Frontal cortex (tissue), 4 donors: ENCODE measurements around the gene CROCC2. TPM values are rescaled to one million over a fixed set of nuclear protein-coding genes. Genes with fewer than 3 reads are reported as not detected.

ENCODE experiments used
- DNase-seq, 2 donors: peaks; one replicate each; pipeline ENCODE4 v3.0.0; 2012; ENCODE audit warnings: low spot score in 2 of 2
- FAIRE-seq: peaks from 2 replicates; lab custom pipeline; 2012; peaks lifted over from hg19 to GRCh38; lab: Jason Lieb, UNC
- total RNA-seq: library from RNA; depleted of rRNA; stranded (reverse); fragments of >200 nt; gene quantifications from one replicate; pipeline ENCODE4 v1.2.3, GENCODE V29; 2014
- donor health status: control.
- donor health status: control.
- donor health status: control.

The CROCC2 gene
- total RNA-seq, 1 donor from 2014 or later = not detected

DNA sequence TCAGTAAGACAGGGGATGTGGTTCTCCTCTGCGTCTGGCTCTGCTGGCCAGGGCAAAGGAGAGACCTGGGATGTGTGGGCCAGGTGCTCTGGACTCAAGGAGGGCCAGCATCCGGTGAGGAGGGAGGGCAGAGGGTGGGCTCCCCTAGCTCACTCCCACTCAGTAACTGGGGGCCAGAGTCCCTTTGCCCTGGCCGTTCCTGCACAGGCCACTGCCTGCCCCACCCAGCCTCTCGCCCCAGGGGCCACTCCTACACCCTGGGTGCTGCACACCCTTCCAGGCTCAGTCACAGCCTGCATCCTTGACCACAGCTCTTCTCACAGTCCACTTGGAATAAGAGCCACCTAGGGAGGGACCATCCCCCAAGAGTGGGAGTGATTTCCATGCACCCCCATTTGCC lies 133.3 kb downstream of the CROCC2 start:
- FAIRE-seq (no peak), DNase-seq (no peak)

DNA sequence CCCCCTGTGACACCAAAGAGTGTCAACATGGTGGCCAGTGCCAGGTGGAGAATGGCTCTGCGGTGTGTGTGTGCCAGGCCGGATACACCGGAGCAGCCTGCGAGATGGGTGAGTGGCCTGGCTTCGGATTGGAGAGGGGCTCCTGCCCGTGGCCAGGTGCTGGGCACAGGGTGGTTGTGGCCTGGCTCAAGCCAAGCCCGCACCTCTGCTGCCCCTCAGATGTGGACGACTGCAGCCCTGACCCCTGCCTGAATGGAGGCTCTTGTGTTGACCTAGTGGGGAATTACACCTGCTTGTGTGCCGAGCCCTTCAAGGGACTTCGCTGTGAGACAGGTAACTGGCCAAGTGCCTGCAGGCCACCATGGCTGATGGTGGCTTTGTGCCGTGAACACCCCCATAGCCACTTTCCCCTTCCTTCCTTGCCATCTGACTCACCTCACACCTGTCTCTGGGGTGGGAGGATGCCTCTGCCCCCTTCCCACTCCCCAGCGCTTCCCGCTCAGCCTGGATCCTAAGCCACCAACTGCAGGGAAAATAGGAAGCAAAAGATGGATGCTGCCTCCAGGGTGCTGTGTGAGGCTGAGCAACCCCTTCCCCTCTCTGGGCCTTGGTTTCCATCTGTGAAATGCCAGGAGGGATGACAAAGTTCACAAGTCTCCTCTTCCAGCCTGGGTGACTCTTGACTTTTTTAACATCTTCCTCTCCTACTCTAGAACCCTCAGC lies 134.1 kb downstream of the CROCC2 start:
- DNase-seq (no peak), FAIRE-seq (no peak)

- DNase-seq (no peak), FAIRE-seq (no peak)
Measured at GRCh38 chr2:241041589-241042158, 135.5 kb downstream of the CROCC2 start.

Other genes with a start within 250 kb of the CROCC2 start
- not detected for gene AQP12B, start 223.5 kb upstream of the CROCC2 start, total RNA-seq
- gene AQP12A, start 214.5 kb upstream of the CROCC2 start, total RNA-seq = not detected
- gene KIF1A, start 86.1 kb upstream of the CROCC2 start, total RNA-seq = 146 TPM
- not detected for gene AGXT, start 37.5 kb upstream of the CROCC2 start, total RNA-seq
- gene MAB21L4, start 10.2 kb upstream of the CROCC2 start, total RNA-seq = not detected
- 4.5 TPM for gene SNED1, start 92.3 kb downstream of the CROCC2 start, total RNA-seq
- gene MTERF4, start 196.0 kb downstream of the CROCC2 start, total RNA-seq = 32.6 TPM
- gene PASK, start 243.1 kb downstream of the CROCC2 start, total RNA-seq = 15.1 TPM
- gene PPP1R7, start 244.1 kb downstream of the CROCC2 start, total RNA-seq = 48.9 TPM